K562 (cell line): ENCODE results near the gene HEBP2. TPM values are rescaled to one million over a fixed set of nuclear protein-coding genes. Genes with fewer than 3 reads are reported as not detected.

ENCODE experiments used
- ATF1 ChIP-seq, 2 experiments: fragments of 450-650 bp in 1 of 2; IDR thresholded peaks; 2 replicates each; pipeline ENCODE4 v1.6.1; 2016; ENCODE audit warnings: missing compliant biosample characterization in 1 of 2, missing genetic modification characterization in 1 of 2
- EHMT2 ChIP-seq: fragments of 450-650 bp; IDR thresholded peaks from 2 replicates; pipeline ENCODE4 v1.6.1; 2018; ENCODE audit warnings: antibody characterized with exemption
- FOXJ3 ChIP-seq: sonication (generic); formaldehyde crosslinking; IDR thresholded peaks from 2 replicates; pipeline ENCODE4 v1.4.0; 2020; ENCODE audit warnings: mild to moderate bottlenecking, missing genetic modification reagents
- GTF2A2 ChIP-seq: IDR thresholded peaks from 2 replicates; pipeline ENCODE4 v1.6.1; 2016; ENCODE audit warnings: mild to moderate bottlenecking, missing genetic modification characterization, missing compliant biosample characterization
- HDAC6 ChIP-seq: IDR thresholded peaks from 2 replicates; pipeline ENCODE4 v1.6.1; 2012; ENCODE audit warnings: low read depth, mild to moderate bottlenecking, control low read depth, inconsistent platforms, low read length, moderate library complexity
- HOMEZ ChIP-seq: fragments of 250-450 bp; sonication (Bioruptor Pico); IDR thresholded peaks from 2 replicates; pipeline ENCODE4 v1.4.0; 2020; ENCODE audit warnings: mild to moderate bottlenecking, moderate library complexity
- KAT7 ChIP-seq: sonication (generic); formaldehyde crosslinking; IDR thresholded peaks from 2 replicates; pipeline ENCODE4 v1.8.0; 2022; ENCODE audit warnings: missing genetic modification reagents, mild to moderate bottlenecking, borderline replicate concordance
- MCM2 ChIP-seq: fragments of 450-650 bp; IDR thresholded peaks from 2 replicates; pipeline ENCODE4 v1.6.1; 2017; ENCODE audit warnings: low read depth, mild to moderate bottlenecking
- MECOM ChIP-seq: fragments of 250-450 bp; sonication (Bioruptor Pico); IDR thresholded peaks from 2 replicates; pipeline ENCODE4 v1.8.0; 2022; ENCODE audit warnings: inconsistent platforms
- MEF2A ChIP-seq: IDR thresholded peaks from 2 replicates; pipeline ENCODE4 v1.6.1; 2011; ENCODE audit warnings: low read depth, mild to moderate bottlenecking, low read length, moderate library complexity; ENCODE audit not compliant: control insufficient read depth
- MYBL2 ChIP-seq, 2 experiments: fragments of 450-650 bp in 1 of 2; sonication (generic) in 1 of 2; formaldehyde crosslinking in 1 of 2; IDR thresholded peaks; 2 replicates each; pipeline versions ENCODE4 v1.6.1 to v1.8.1; 2017 to 2022; ENCODE audit warnings: borderline replicate concordance in 1 of 2, inconsistent platforms in 1 of 2, low read depth in 1 of 2, mild to moderate bottlenecking in 1 of 2, missing genetic modification reagents in 1 of 2, moderate library complexity in 1 of 2
- NR1H2 ChIP-seq: sonication (generic); formaldehyde crosslinking; IDR thresholded peaks from 2 replicates; pipeline ENCODE4 v1.4.0; 2020; ENCODE audit warnings: mild to moderate bottlenecking, missing genetic modification reagents
- NRF1 ChIP-seq, 2 experiments: fragments of 450-650 bp; IDR thresholded peaks in 1 of 2; conservative IDR thresholded peaks in 1 of 2; 2 replicates each; pipeline ENCODE4 v1.6.1; 2014; ENCODE audit warnings: mild to moderate bottlenecking in 2 of 2
- PBX2 ChIP-seq, 2 experiments: IDR thresholded peaks in 1 of 2; conservative IDR thresholded peaks in 1 of 2; 2 replicates each; pipeline ENCODE4 v1.6.1; 2016; ENCODE audit warnings: low read depth in 2 of 2, mild to moderate bottlenecking in 1 of 2, missing compliant biosample characterization in 1 of 2, missing genetic modification characterization in 1 of 2, moderate library complexity in 1 of 2
- POLR3A ChIP-seq: IDR thresholded peaks from 2 replicates; pipeline ENCODE4 v1.6.1; 2011; ENCODE audit warnings: borderline replicate concordance, mild to moderate bottlenecking, moderate library complexity; ENCODE audit not compliant: insufficient read length, insufficient read depth; ENCODE audit errors: extremely low read depth
- SMAD4 ChIP-seq: fragments of 250-450 bp; sonication (Bioruptor Pico); conservative IDR thresholded peaks from 2 replicates; pipeline ENCODE4 v1.8.0; 2021; ENCODE audit warnings: inconsistent platforms, mild to moderate bottlenecking, moderate library complexity
- TCF3 ChIP-seq: sonication (generic); formaldehyde crosslinking; IDR thresholded peaks from 2 replicates; pipeline ENCODE4 v1.4.0; 2020; ENCODE audit warnings: mild to moderate bottlenecking, missing genetic modification reagents
- ZBTB34 ChIP-seq: fragments of 250-450 bp; sonication (Bioruptor Pico); IDR thresholded peaks from 2 replicates; pipeline ENCODE4 v1.8.0; 2021; ENCODE audit warnings: mild to moderate bottlenecking, moderate library complexity
- ZNF274 ChIP-seq: IDR thresholded peaks from 2 replicates; pipeline ENCODE4 v1.6.1; 2011; ENCODE audit warnings: low read depth, mild to moderate bottlenecking, low read length, moderate library complexity, borderline replicate concordance
- ZNF57 ChIP-seq: fragments of 450-650 bp; formaldehyde crosslinking; IDR thresholded peaks from 2 replicates; pipeline ENCODE4 v1.4.0; 2020; ENCODE audit warnings: mild to moderate bottlenecking, moderate library complexity
- ZNF586 ChIP-seq: fragments of 450-650 bp; formaldehyde crosslinking; conservative IDR thresholded peaks from 2 replicates; pipeline ENCODE4 v1.4.0; 2020; ENCODE audit warnings: mild to moderate bottlenecking, moderate library complexity
- polyA plus RNA-seq, 8 experiments: library from polyadenylated mRNA; depleted of rRNA in 4 of 8; stranded (reverse) in 5 of 8; unstranded in 3 of 8; fragments of >200 nt; fragmentation: Nextera tagmentation in 2 of 8; fragmentation: Illumina TruSeq in 1 of 8; extraction: Ambion mirVana in 2 of 8; extraction: Trizol in 1 of 8; gene quantifications; 2 replicates each; pipeline versions ENCODE4 v1.2.1 to v1.2.3, GENCODE V29; 2011 to 2014; ENCODE audit warnings: inconsistent platforms in 1 of 8, missing spikeins in 1 of 8
- total RNA-seq, 7 experiments: library from RNA; depleted of rRNA in 6 of 7; stranded (reverse); fragments of >200 nt in 6 of 7; fragmentation: Illumina TruSeq in 2 of 7; extraction: Trizol in 2 of 7; gene quantifications; 2 replicates each; pipeline versions ENCODE4 v1.2.1 to v1.2.3, GENCODE V29; 2011 to 2021; ENCODE audit warnings: low replicate concordance in 1 of 7

Gene HEBP2
- total and polyA plus RNA-seq, 9 of the 15 experiments (the other 6 are each of a cell fraction or from before 2014, with no cell fraction given), result 8.5 to 63.7 (median 36.9) TPM

DNA sequence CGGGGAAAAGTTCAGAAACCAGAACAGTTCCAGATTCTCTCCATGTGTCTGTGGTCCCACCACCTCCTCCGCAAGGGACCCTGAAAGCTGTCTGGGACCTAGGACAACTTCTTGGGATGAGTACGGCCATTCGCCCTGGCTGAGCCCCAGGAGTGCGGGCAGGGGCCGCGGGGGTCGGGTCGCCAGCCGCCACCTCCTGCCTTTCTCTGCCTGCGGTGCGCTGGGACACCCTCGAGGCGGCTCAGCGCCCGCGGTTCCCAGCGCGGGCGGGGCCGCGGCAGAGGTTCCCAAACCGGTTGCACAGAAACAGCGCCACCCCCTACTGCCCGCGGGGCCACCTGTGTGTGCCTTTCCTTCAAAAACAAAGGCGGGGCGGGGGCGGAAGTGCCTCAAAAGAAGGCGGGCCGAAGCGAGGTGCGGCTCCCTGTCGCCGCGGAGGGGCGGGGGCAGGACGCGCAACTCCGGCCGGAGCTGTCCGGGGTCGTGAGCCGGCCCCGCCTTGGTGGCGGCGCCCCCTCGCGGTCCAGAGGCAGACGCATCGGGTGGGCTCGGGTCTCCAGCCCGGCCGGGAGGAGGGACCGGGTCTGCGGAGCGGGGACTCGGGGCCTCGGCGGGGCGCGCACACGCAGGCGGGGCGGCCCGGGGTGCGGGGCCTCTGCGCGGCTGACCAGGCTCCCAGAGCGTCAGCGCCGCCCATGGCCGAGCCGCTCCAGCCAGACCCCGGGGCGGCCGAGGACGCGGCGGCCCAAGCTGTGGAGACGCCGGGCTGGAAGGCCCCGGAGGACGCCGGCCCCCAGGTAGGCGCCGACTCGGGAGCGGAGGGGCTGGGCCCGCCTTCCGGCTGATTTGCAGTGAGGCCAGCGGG lies at the start of gene HEBP2 (continued):
- TF ChIP-seq ZBTB34 (CRISPR knock-in tag), result no peak
- TF ChIP-seq ZNF57 (CRISPR knock-in tag), result no peak
- no peak for TF ChIP-seq NR1H2 (CRISPR knock-in tag)
- TF ChIP-seq MYBL2 (IDR thresholded peaks at IDR 0.05; ENCODE audit: low read depth), result no peak
- TF ChIP-seq MYBL2 (CRISPR knock-in tag; IDR thresholded peaks at IDR 0.05; ENCODE audit: borderline replicate concordance), result no peak
- TF ChIP-seq ATF1 (CRISPR knock-in tag; IDR thresholded peaks at IDR 0.05), result no peak
- peak; percentile 80 for TF ChIP-seq ATF1 (tag; IDR thresholded peaks at IDR 0.05)
- TF ChIP-seq MEF2A, result no peak
- TF ChIP-seq KAT7 (CRISPR knock-in tag), result peak; percentile 70; the same call in 1 of the 2 replicates
- TF ChIP-seq NRF1 (conservative IDR thresholded peaks at IDR 0.05 in 1 of 2, IDR thresholded peaks at IDR 0.05 in 1 of 2), result peak; percentile 86 to 89
- no peak for TF ChIP-seq ZNF586
- TF ChIP-seq HOMEZ, result no peak
- TF ChIP-seq EHMT2, result no peak
- TF ChIP-seq POLR3A, result no peak
- no peak for TF ChIP-seq ZNF274
- peak; percentile 13; the same call in 1 of the 2 replicates for TF ChIP-seq TCF3 (CRISPR knock-in tag)
- 0 out of 2 replicates have a peak, but pooled peaks have one; percentile 9 for TF ChIP-seq MECOM
- TF ChIP-seq MCM2, result no peak
- no peak for TF ChIP-seq FOXJ3 (CRISPR knock-in tag)
- TF ChIP-seq GTF2A2 (tag), result no peak
- no peak for TF ChIP-seq HDAC6
- TF ChIP-seq PBX2 (CRISPR knock-in tag; IDR thresholded peaks at IDR 0.05; ENCODE audit: low read depth), result no peak
- TF ChIP-seq PBX2 (tag; conservative IDR thresholded peaks at IDR 0.05; ENCODE audit: low read depth), result no peak
- peak; percentile 70; the same call in 1 of the 2 replicates for TF ChIP-seq SMAD4 (CRISPR knock-in tag)
